K562 (cell line): ENCODE data around the gene C22orf39. TPM values are rescaled to one million over a fixed set of nuclear protein-coding genes. Genes with fewer than 3 reads are reported as not detected.
A peak's percentile ranks its signal among the peaks of the same experiment; 100 is the strongest.

Source experiments
- ARNT ChIP-seq, 2 experiments: fragments of 450-650 bp; IDR thresholded peaks; 2 replicates each; pipeline ENCODE4 v1.6.1; 2016; ENCODE audit warnings: mild to moderate bottlenecking in 1 of 2
- BRD9 ChIP-seq: fragments of 450-650 bp; IDR thresholded peaks from 2 replicates; pipeline ENCODE4 v1.6.1; 2018; ENCODE audit warnings: low read depth; ENCODE audit not compliant: partially characterized antibody
- DMBX1 ChIP-seq: fragments of 250-450 bp; sonication (Bioruptor Pico); IDR thresholded peaks from 2 replicates; pipeline ENCODE4 v1.8.0; 2022; ENCODE audit warnings: inconsistent platforms, mild to moderate bottlenecking, moderate library complexity, borderline replicate concordance
- EGR1 ChIP-seq: fragments of 450-650 bp; conservative IDR thresholded peaks from 2 replicates; pipeline ENCODE4 v1.6.1; 2017; ENCODE audit warnings: mild to moderate bottlenecking
- JUN ChIP-seq, 2 experiments: sonication (generic) in 1 of 2; formaldehyde crosslinking in 1 of 2; IDR thresholded peaks; 2 replicates each; pipeline versions ENCODE4 v1.6.1 to v1.8.0; 2012 to 2022; ENCODE audit warnings: borderline replicate concordance in 2 of 2, mild to moderate bottlenecking in 2 of 2, improper control_type of control experiment in 1 of 2, low read depth in 1 of 2, low read length in 1 of 2, missing genetic modification reagents in 1 of 2
- JUND ChIP-seq, 2 experiments: IDR thresholded peaks; 2 replicates in 1 of 2; 3 replicates in 1 of 2; pipeline ENCODE4 v1.6.1; 2011; ENCODE audit warnings: borderline replicate concordance in 2 of 2, low read depth in 2 of 2, low read length in 2 of 2, improper control_type of control experiment in 1 of 2, missing biosample characterization in 1 of 2, missing genetic modification characterization in 1 of 2, missing genetic modification reagents in 1 of 2
- KLF16 ChIP-seq: IDR thresholded peaks from 2 replicates; pipeline ENCODE4 v1.6.1; 2016; ENCODE audit warnings: antibody characterized with exemption
- POLR2G ChIP-seq: fragments of 200-400 bp; formaldehyde crosslinking; IDR thresholded peaks from 2 replicates; pipeline ENCODE4 v1.6.1; 2017; ENCODE audit warnings: low read depth, mild to moderate bottlenecking, antibody characterized with exemption, low read length, moderate library complexity
- RBBP5 ChIP-seq: fragments of 200-600 bp; sonication (generic); IDR thresholded peaks from 2 replicates; pipeline ENCODE4 v1.6.1; 2012; ENCODE audit warnings: borderline replicate concordance, mild to moderate bottlenecking, low read length, control low read depth, inconsistent platforms; ENCODE audit not compliant: insufficient read depth, poor library complexity, severe bottlenecking
- RCOR1 ChIP-seq, 2 experiments: IDR thresholded peaks; 2 replicates each; pipeline ENCODE4 v1.6.1; 2012; ENCODE audit warnings: low read depth in 2 of 2, low read length in 2 of 2, borderline replicate concordance in 1 of 2, improper control_type of control experiment in 1 of 2
- RFX7 ChIP-seq: fragments of 250-450 bp; sonication (Bioruptor Pico); IDR thresholded peaks from 2 replicates; pipeline ENCODE4 v1.5.1; 2021; ENCODE audit warnings: mild to moderate bottlenecking
- WHSC1 ChIP-seq: IDR thresholded peaks from one replicate; pipeline ENCODE4 v1.6.1; 2012; ENCODE audit warnings: low read length, control low read depth, inconsistent platforms
- XRCC5 ChIP-seq: fragments of 200-400 bp; formaldehyde crosslinking; IDR thresholded peaks from 2 replicates; pipeline ENCODE4 v1.6.1; 2017; ENCODE audit warnings: low read depth, mild to moderate bottlenecking, low read length
- ZBTB8A ChIP-seq: fragments of 450-650 bp; IDR thresholded peaks from 2 replicates; pipeline ENCODE4 v1.6.1; 2018; ENCODE audit warnings: mild to moderate bottlenecking, moderate library complexity; ENCODE audit not compliant: partially characterized antibody
- ZNF696 ChIP-seq: fragments of 250-450 bp; sonication (Bioruptor Pico); conservative IDR thresholded peaks from 2 replicates; pipeline ENCODE4 v1.4.0; 2020; ENCODE audit warnings: mild to moderate bottlenecking, moderate library complexity
- ZNF79 ChIP-seq: fragments of 250-450 bp; sonication (Bioruptor Pico); IDR thresholded peaks from 2 replicates; pipeline ENCODE4 v1.4.0; 2020; ENCODE audit warnings: low read depth, mild to moderate bottlenecking, moderate library complexity
- polyA plus RNA-seq, 8 experiments: library from polyadenylated mRNA; depleted of rRNA in 4 of 8; stranded (reverse) in 5 of 8; unstranded in 3 of 8; fragments of >200 nt; fragmentation: Nextera tagmentation in 2 of 8; fragmentation: Illumina TruSeq in 1 of 8; extraction: Ambion mirVana in 2 of 8; extraction: Trizol in 1 of 8; gene quantifications; 2 replicates each; pipeline versions ENCODE4 v1.2.1 to v1.2.3, GENCODE V29; 2011 to 2014; ENCODE audit warnings: inconsistent platforms in 1 of 8, missing spikeins in 1 of 8
- total RNA-seq, 7 experiments: library from RNA; depleted of rRNA in 6 of 7; stranded (reverse); fragments of >200 nt in 6 of 7; fragmentation: Illumina TruSeq in 2 of 7; extraction: Trizol in 2 of 7; gene quantifications; 2 replicates each; pipeline versions ENCODE4 v1.2.1 to v1.2.3, GENCODE V29; 2011 to 2021; ENCODE audit warnings: low replicate concordance in 1 of 7
- TF ChIP-seq, protein P1 (sequence below), 2 experiments: fragments of 450-650 bp; IDR thresholded peaks; 2 replicates each; pipeline ENCODE4 v1.6.1; 2016
- TF ChIP-seq, protein P2 (sequence below): sonication (generic); formaldehyde crosslinking; IDR thresholded peaks from 2 replicates; pipeline ENCODE4 v1.8.0; 2022; ENCODE audit warnings: mild to moderate bottlenecking, low read depth, missing genetic modification reagents
- TF ChIP-seq, protein P3 (sequence below): IDR thresholded peaks from 2 replicates; pipeline ENCODE4 v1.6.1; 2011; ENCODE audit not compliant: insufficient read length; ENCODE audit errors: extremely low read depth
- TF ChIP-seq, protein P4 (sequence below): fragments of 450-650 bp; IDR thresholded peaks from 2 replicates; pipeline ENCODE4 v1.6.1; 2016; ENCODE audit warnings: low read depth, mild to moderate bottlenecking, moderate library complexity

Gene C22orf39
- total and polyA plus RNA-seq, 9 of the 15 experiments (the other 6 are each of a cell fraction or from before 2014, with no cell fraction given), result 20.4 to 139 (median 66.8) TPM

GRCh38 chr22:19419086-19419463 lies 28.4 kb downstream of the C22orf39 start (continued):
- TF ChIP-seq, protein P1, sequence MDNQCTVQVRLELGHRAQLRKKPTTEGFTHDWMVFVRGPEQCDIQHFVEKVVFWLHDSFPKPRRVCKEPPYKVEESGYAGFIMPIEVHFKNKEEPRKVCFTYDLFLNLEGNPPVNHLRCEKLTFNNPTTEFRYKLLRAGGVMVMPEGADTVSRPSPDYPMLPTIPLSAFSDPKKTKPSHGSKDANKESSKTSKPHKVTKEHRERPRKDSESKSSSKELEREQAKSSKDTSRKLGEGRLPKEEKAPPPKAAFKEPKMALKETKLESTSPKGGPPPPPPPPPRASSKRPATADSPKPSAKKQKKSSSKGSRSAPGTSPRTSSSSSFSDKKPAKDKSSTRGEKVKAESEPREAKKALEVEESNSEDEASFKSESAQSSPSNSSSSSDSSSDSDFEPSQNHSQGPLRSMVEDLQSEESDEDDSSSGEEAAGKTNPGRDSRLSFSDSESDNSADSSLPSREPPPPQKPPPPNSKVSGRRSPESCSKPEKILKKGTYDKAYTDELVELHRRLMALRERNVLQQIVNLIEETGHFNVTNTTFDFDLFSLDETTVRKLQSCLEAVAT (IDR thresholded peaks at IDR 0.05), result peak; percentile 94 to 95
- TF ChIP-seq POLR2G, result no peak
- peak; percentile 99 for TF ChIP-seq WHSC1
- peak; percentile 81 to 97; a peak in 3 of 4 replicates for TF ChIP-seq RCOR1 (IDR thresholded peaks at IDR 0.05; ENCODE audit: borderline replicate concordance in 1 of 2, low read depth in 2 of 2, low read length in 2 of 2)
- peak; percentile 85 for TF ChIP-seq DMBX1 (CRISPR knock-in tag)
- TF ChIP-seq, protein P2, sequence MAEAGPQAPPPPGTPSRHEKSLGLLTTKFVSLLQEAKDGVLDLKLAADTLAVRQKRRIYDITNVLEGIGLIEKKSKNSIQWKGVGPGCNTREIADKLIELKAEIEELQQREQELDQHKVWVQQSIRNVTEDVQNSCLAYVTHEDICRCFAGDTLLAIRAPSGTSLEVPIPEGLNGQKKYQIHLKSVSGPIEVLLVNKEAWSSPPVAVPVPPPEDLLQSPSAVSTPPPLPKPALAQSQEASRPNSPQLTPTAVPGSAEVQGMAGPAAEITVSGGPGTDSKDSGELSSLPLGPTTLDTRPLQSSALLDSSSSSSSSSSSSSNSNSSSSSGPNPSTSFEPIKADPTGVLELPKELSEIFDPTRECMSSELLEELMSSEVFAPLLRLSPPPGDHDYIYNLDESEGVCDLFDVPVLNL (CRISPR knock-in tag), result no peak
- TF ChIP-seq ZNF79 (CRISPR knock-in tag), result no peak
- TF ChIP-seq JUN (IDR thresholded peaks at IDR 0.05; ENCODE audit: borderline replicate concordance, low read depth, low read length), result peak; percentile 99
- no peak for TF ChIP-seq JUN (CRISPR knock-in tag; IDR thresholded peaks at IDR 0.05; ENCODE audit: borderline replicate concordance)
- no peak for TF ChIP-seq RFX7 (CRISPR knock-in tag)
- TF ChIP-seq, protein P3, sequence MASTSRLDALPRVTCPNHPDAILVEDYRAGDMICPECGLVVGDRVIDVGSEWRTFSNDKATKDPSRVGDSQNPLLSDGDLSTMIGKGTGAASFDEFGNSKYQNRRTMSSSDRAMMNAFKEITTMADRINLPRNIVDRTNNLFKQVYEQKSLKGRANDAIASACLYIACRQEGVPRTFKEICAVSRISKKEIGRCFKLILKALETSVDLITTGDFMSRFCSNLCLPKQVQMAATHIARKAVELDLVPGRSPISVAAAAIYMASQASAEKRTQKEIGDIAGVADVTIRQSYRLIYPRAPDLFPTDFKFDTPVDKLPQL, result no peak
- TF ChIP-seq JUND (IDR thresholded peaks at IDR 0.05; ENCODE audit: borderline replicate concordance, low read depth, low read length), result peak; percentile 99
- no peak for TF ChIP-seq JUND (tag; IDR thresholded peaks at IDR 0.05; ENCODE audit: borderline replicate concordance, low read depth, low read length)
- peak; percentile 88 for TF ChIP-seq KLF16
- TF ChIP-seq, protein P4, sequence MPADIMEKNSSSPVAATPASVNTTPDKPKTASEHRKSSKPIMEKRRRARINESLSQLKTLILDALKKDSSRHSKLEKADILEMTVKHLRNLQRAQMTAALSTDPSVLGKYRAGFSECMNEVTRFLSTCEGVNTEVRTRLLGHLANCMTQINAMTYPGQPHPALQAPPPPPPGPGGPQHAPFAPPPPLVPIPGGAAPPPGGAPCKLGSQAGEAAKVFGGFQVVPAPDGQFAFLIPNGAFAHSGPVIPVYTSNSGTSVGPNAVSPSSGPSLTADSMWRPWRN, result peak; percentile 52; the same call in 1 of the 2 replicates
- TF ChIP-seq RBBP5, result peak; percentile 89
- peak; percentile 54 to 95; a peak in 3 of 4 replicates for TF ChIP-seq ARNT (IDR thresholded peaks at IDR 0.05)
- no peak for TF ChIP-seq ZBTB8A
- TF ChIP-seq EGR1, result no peak
- peak; percentile 55; the same call in 1 of the 2 replicates for TF ChIP-seq XRCC5
- no peak for TF ChIP-seq ZNF696 (CRISPR knock-in tag)
- TF ChIP-seq BRD9, result peak; percentile 86
